ENCODE data around the gene STK35.

The STK35 gene

GRCh38 chr20:2108498-2108897 lies 6.9 kb downstream of the STK35 start:
- no peak for DNase-seq

GRCh38 chr20:2108987-2109386 lies 7.4 kb downstream of the STK35 start:
- no peak for DNase-seq

- DNase-seq, result no peak
Measured at GRCh38 chr20:2109425-2110210, 8.0 kb downstream of the STK35 start.

GRCh38 chr20:2112910-2113309 lies 11.3 kb downstream of the STK35 start:
- no peak for DNase-seq

GRCh38 chr20:2114127-2114959 lies 12.7 kb downstream of the STK35 start:
- no peak for DNase-seq

- no peak for DNase-seq
Measured at GRCh38 chr20:2114990-2115681, 13.5 kb downstream of the STK35 start.

- DNase-seq, result no peak
Measured at GRCh38 chr20:2116170-2116940, 14.7 kb downstream of the STK35 start.

- peak in 1 of 5 experiments; percentile 67 for DNase-seq
Measured at GRCh38 chr20:2118783-2119182, 17.2 kb downstream of the STK35 start.

- DNase-seq, result no peak
Measured at GRCh38 chr20:2122936-2123335, 21.3 kb downstream of the STK35 start.

GRCh38 chr20:2123720-2124119 lies 22.1 kb downstream of the STK35 start:
- no peak for DNase-seq

- DNase-seq, result no peak
Measured at GRCh38 chr20:2124564-2125213, 23.1 kb downstream of the STK35 start.

- no peak for DNase-seq
Measured at GRCh38 chr20:2125474-2126112, 24.0 kb downstream of the STK35 start.

- no peak for DNase-seq
Measured at GRCh38 chr20:2127238-2127637, 25.6 kb downstream of the STK35 start.

- no peak for DNase-seq
Measured at GRCh38 chr20:2128542-2128941, 26.9 kb downstream of the STK35 start.

GRCh38 chr20:2130062-2130591 lies 28.5 kb downstream of the STK35 start:
- no peak for DNase-seq

GRCh38 chr20:2130683-2131082 lies 29.1 kb downstream of the STK35 start:
- DNase-seq, result no peak

GRCh38 chr20:2131366-2131765 lies 29.7 kb downstream of the STK35 start:
- DNase-seq, result no peak

GRCh38 chr20:2132461-2132901 lies 30.9 kb downstream of the STK35 start:
- no peak for DNase-seq

GRCh38 chr20:2133318-2134183 lies 31.9 kb downstream of the STK35 start:
- no peak for DNase-seq

GRCh38 chr20:2135013-2135412 lies 33.4 kb downstream of the STK35 start:
- no peak for DNase-seq

Data from T-helper 2 cell (primary cell).